C4-2B (cell line): Measurements from ENCODE around the gene RUSF1.

ENCODE experiments used
- ZFX ChIP-seq: fragments of 450-650 bp; IDR thresholded peaks from 2 replicates; pipeline ENCODE4 v1.6.1; 2017
- TF ChIP-seq, protein P1 (sequence below): fragments of 450-650 bp; conservative IDR thresholded peaks from 2 replicates; pipeline ENCODE4 v1.5.1; 2017; ENCODE audit warnings: mild to moderate bottlenecking

DNA sequence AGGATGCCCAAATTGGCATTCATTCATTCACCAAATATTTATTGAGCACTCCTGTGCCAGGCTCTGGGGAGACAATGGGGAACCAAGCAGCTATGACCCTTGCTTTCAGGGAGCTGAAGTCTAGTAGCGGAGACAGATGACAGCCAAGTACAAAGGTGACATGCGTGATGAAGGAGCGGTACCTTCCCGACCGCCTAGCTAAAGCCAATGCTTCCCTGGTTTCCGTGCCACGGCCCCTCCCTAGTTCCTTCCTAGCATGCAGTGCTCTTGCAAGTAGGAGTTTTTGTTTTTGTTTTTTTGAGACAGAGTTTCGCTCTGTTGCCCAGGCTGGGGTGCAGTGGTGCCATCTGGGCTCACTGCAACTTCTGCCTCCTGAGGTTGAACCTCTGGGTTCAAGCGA lies 28.4 kb downstream of the RUSF1 start:
- TF ChIP-seq, protein P1, sequence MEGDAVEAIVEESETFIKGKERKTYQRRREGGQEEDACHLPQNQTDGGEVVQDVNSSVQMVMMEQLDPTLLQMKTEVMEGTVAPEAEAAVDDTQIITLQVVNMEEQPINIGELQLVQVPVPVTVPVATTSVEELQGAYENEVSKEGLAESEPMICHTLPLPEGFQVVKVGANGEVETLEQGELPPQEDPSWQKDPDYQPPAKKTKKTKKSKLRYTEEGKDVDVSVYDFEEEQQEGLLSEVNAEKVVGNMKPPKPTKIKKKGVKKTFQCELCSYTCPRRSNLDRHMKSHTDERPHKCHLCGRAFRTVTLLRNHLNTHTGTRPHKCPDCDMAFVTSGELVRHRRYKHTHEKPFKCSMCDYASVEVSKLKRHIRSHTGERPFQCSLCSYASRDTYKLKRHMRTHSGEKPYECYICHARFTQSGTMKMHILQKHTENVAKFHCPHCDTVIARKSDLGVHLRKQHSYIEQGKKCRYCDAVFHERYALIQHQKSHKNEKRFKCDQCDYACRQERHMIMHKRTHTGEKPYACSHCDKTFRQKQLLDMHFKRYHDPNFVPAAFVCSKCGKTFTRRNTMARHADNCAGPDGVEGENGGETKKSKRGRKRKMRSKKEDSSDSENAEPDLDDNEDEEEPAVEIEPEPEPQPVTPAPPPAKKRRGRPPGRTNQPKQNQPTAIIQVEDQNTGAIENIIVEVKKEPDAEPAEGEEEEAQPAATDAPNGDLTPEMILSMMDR, result no peak
- no peak for TF ChIP-seq ZFX
